GM19372 (cell line): Measurements from ENCODE around the gene ZPBP2.
"Not testable (repeated sequence)": the region's sequence is repeated elsewhere in the genome, so short reads cannot be mapped to it uniquely, and the experiment has no call there.

Experiments used
- ATAC-seq: cut with Tn5 transposase; IDR thresholded peaks from one replicate; pipeline ENCODE4 v1.9.1; 2021; ENCODE audit warnings: mild to moderate bottlenecking, low read depth, moderate library complexity; ENCODE audit not compliant: unreplicated experiment

The ZPBP2 gene

GRCh38 chr17:39854909-39855308 lies 13.1 kb upstream of the ZPBP2 start:
- no peak for ATAC-seq

- not testable (repeated sequence) for ATAC-seq
Observed at GRCh38 chr17:39855911-39856649, 11.9 kb upstream of the ZPBP2 start.

GRCh38 chr17:39861235-39861634 lies 6.8 kb upstream of the ZPBP2 start:
- ATAC-seq: no peak

GRCh38 chr17:39863244-39863917 lies 4.6 kb upstream of the ZPBP2 start:
- no peak for ATAC-seq

- no peak for ATAC-seq
Observed at GRCh38 chr17:39863918-39864746, 3.9 kb upstream of the ZPBP2 start, which contains the start of gene IKZF3. Gene IKZF3 (minus strand): TSS chr17:39864312. CDS start chr17:39864126, 186 bp downstream.

- no peak for ATAC-seq
Observed at GRCh38 chr17:39866013-39866730, 1.8 kb upstream of the ZPBP2 start.

- peak; percentile 53 for ATAC-seq
Observed at GRCh38 chr17:39867084-39867879, 720 bp upstream of the ZPBP2 start.

GRCh38 chr17:39868554-39868942 lies 546 bp downstream of the ZPBP2 start:
- no peak for ATAC-seq

GRCh38 chr17:39870776-39871175 lies 2.8 kb downstream of the ZPBP2 start:
- ATAC-seq: no peak

- no peak for ATAC-seq
Observed at GRCh38 chr17:39871801-39872200, 3.8 kb downstream of the ZPBP2 start.

GRCh38 chr17:39872751-39873150 lies 4.7 kb downstream of the ZPBP2 start:
- no peak for ATAC-seq

GRCh38 chr17:39886102-39886501 lies 18.1 kb downstream of the ZPBP2 start:
- ATAC-seq: not testable (repeated sequence)

- ATAC-seq: no peak
Observed at GRCh38 chr17:39887078-39887477, 19.1 kb downstream of the ZPBP2 start.

GRCh38 chr17:39889200-39889599 lies 21.2 kb downstream of the ZPBP2 start:
- no peak for ATAC-seq

- ATAC-seq: no peak
Observed at GRCh38 chr17:39894681-39895376, 26.8 kb downstream of the ZPBP2 start.

- ATAC-seq: no peak
Observed at GRCh38 chr17:39898088-39898487, 30.1 kb downstream of the ZPBP2 start.

- ATAC-seq: no peak
Observed at GRCh38 chr17:39899215-39899614, 31.2 kb downstream of the ZPBP2 start.

GRCh38 chr17:39902027-39902426 lies 34.0 kb downstream of the ZPBP2 start:
- ATAC-seq: not testable (repeated sequence)
